HG03457 (cell line): ENCODE results near the gene EEF1E1.

Experiments
- ATAC-seq: cut with Tn5 transposase; IDR thresholded peaks from one replicate; pipeline ENCODE4 v1.9.1; 2021; ENCODE audit warnings: moderate number of reproducible peaks; ENCODE audit not compliant: unreplicated experiment

The EEF1E1 gene

GRCh38 chr6:8102122-8102958 lies at the start of gene EEF1E1:
EEF1E1 (minus strand) TSS chr6:8102548; CDS start chr6:8102521, 27 bp downstream.
- ATAC-seq: peak; percentile 98

- no peak for ATAC-seq
Observed at GRCh38 chr6:8149350-8149749, 47.0 kb upstream of the EEF1E1 start.

- no peak for ATAC-seq
Observed at GRCh38 chr6:8143945-8144344, 41.6 kb upstream of the EEF1E1 start.

- ATAC-seq: no peak
Observed at GRCh38 chr6:8139451-8139850, 37.1 kb upstream of the EEF1E1 start.

- ATAC-seq: no peak
Observed at GRCh38 chr6:8137529-8137939, 35.2 kb upstream of the EEF1E1 start.

- ATAC-seq: no peak
Observed at GRCh38 chr6:8135276-8135675, 32.9 kb upstream of the EEF1E1 start.

GRCh38 chr6:8132130-8132529 lies 29.8 kb upstream of the EEF1E1 start:
- ATAC-seq: no peak

- peak; percentile 65 for ATAC-seq
Observed at GRCh38 chr6:8131265-8131897, 29.0 kb upstream of the EEF1E1 start.

- no peak for ATAC-seq
Observed at GRCh38 chr6:8130399-8130798, 28.1 kb upstream of the EEF1E1 start.

- no peak for ATAC-seq
Observed at GRCh38 chr6:8123236-8123635, 20.9 kb upstream of the EEF1E1 start.

GRCh38 chr6:8114956-8115355 lies 12.6 kb upstream of the EEF1E1 start:
- ATAC-seq: no peak

- no peak for ATAC-seq
Observed at GRCh38 chr6:8113131-8113654, 10.8 kb upstream of the EEF1E1 start.

GRCh38 chr6:8110725-8111124 lies 8.4 kb upstream of the EEF1E1 start:
- no peak for ATAC-seq

- no peak for ATAC-seq
Observed at GRCh38 chr6:8110117-8110721, 7.9 kb upstream of the EEF1E1 start.

GRCh38 chr6:8108759-8109539 lies 6.6 kb upstream of the EEF1E1 start:
- ATAC-seq: no peak

- ATAC-seq: no peak
Observed at GRCh38 chr6:8108031-8108660, 5.8 kb upstream of the EEF1E1 start.

GRCh38 chr6:8105791-8106190 lies 3.4 kb upstream of the EEF1E1 start:
- no peak for ATAC-seq

GRCh38 chr6:8103726-8104125 lies 1.4 kb upstream of the EEF1E1 start:
- no peak for ATAC-seq

- no peak for ATAC-seq
Observed at GRCh38 chr6:8100159-8100854, 2.0 kb downstream of the EEF1E1 start.

GRCh38 chr6:8090650-8091049 lies 11.7 kb downstream of the EEF1E1 start:
- no peak for ATAC-seq
